ENCODE results near the gene ASTN2.

Gene ASTN2

DNA sequence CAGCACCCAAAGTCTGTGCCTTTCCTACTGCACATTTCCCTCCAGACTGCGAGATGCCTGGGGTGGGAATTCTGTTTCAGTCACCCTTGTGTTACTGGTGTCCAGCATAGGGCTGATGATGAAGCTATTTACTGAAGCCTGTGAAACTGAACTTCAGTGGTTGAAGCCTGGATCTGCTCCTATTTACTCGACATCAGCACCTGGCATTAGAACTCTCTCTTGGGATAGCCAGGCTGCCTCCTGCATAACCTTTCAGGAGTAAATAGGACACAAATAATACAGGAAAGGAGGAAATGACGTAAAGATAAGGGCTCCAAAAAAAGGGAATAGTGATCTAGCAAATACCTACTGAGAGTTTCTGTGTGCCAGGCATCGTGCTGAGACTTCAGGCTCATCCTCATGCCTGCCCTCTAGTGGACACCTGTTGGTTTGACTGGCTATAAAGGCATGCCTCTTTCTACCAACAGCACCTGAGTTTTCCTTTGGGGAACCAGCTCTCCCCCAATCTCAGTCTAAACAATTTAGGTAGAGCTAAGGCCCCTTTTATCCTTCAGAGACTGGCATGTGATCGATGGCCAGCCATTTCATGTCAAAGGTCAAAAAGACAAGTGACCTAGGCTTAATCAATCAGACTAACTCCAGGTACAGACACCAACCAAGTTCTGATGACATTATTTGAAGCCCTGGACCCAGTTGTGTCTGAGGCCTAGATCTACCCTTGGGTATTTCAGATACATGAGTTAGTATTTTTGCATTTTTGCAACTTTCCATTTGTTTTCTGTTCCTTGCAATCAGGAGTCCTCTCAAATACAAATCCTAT, 919.8 kb downstream of the ASTN2 start:
- TF ChIP-seq, protein P1, sequence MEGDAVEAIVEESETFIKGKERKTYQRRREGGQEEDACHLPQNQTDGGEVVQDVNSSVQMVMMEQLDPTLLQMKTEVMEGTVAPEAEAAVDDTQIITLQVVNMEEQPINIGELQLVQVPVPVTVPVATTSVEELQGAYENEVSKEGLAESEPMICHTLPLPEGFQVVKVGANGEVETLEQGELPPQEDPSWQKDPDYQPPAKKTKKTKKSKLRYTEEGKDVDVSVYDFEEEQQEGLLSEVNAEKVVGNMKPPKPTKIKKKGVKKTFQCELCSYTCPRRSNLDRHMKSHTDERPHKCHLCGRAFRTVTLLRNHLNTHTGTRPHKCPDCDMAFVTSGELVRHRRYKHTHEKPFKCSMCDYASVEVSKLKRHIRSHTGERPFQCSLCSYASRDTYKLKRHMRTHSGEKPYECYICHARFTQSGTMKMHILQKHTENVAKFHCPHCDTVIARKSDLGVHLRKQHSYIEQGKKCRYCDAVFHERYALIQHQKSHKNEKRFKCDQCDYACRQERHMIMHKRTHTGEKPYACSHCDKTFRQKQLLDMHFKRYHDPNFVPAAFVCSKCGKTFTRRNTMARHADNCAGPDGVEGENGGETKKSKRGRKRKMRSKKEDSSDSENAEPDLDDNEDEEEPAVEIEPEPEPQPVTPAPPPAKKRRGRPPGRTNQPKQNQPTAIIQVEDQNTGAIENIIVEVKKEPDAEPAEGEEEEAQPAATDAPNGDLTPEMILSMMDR (IDR thresholded peaks at IDR 0.05; ENCODE audit: insufficient read depth, missing control alignments) = peak; percentile 68
- FAIRE-seq = no peak
- DNase-seq (ENCODE audit: insufficient read length, low spot score) = no peak

DNA sequence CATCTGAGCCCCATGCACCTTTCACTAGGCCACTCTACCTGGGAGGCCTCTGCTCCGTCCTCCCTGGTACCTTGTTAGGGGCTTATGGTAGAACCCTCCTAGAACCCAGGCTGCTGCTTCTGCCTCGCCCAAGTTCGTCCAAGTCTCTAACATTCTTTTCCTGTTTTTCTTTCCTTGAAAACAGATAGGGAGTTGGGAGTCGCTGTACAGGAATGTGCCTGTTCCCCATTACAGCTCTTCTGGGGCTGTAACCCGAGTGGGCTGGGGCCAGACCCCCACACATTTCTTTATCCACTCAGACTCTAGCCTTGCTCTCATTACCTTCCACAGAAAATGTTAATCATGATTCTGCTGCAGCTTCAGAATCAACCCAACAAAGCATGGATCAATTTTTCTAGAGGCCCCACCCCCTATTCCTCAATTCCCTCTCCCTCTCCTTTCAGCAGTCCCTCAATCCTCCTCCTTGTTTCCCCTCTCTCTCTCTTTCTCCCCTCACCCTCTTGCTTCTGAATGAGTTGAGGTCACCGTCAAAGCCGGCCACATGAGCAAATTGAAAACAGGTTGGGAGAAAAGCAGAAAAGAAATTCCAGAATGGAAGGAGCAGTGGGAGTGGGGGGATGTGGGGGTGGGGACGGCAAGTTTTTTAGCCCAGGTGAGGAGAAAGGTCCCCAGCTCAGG, 921.5 kb downstream of the ASTN2 start:
- FAIRE-seq (no peak), DNase-seq (ENCODE audit: insufficient read length, low spot score) (no peak)
- TF ChIP-seq, protein P1 (IDR thresholded peaks at IDR 0.05; ENCODE audit: insufficient read depth, missing control alignments) = no peak

DNA sequence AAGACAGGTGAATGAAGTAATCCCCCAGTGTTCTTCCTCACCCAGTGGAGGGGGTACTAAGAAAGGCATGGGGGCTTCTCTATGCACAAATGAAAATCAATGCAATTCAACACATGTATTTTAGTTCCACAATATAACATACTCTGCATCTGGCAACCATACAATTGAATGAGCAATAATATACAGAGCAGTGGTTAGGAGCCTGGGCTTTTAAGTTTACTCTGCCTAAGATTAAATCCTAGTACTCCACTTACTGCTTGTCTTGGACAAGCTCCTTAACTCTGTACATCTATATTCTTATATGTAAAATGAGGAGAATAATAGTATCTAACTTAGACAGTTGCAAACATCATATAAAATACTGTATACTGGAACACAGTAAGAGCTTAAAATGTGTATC, 923.2 kb downstream of the ASTN2 start:
- TF ChIP-seq, protein P1 (IDR thresholded peaks at IDR 0.05; ENCODE audit: insufficient read depth, missing control alignments) = no peak
- no peak for DNase-seq (ENCODE audit: insufficient read length, low spot score)
- FAIRE-seq = no peak

DNA sequence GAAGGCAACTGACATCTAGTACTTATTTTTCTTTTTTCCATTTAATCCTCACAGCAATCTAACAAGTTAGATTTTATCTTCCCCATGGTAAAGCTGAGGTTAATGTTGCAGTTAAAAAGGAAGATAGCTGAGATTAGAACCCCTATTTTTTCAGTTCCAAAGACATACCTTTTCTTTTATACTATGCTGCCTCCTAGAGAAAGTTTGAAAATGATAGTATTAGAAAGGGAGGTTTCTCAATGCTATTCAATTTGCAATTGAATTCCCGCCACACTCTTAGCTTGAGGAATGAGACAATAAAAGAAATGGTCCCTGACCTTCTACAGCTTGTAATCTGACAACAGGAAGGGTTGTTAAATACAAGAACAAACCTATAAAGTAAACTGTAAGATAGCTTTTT, 923.6 kb downstream of the ASTN2 start:
- FAIRE-seq = no peak
- TF ChIP-seq, protein P1 (IDR thresholded peaks at IDR 0.05; ENCODE audit: insufficient read depth, missing control alignments) = no peak
- no peak for DNase-seq (ENCODE audit: insufficient read length, low spot score)

DNA sequence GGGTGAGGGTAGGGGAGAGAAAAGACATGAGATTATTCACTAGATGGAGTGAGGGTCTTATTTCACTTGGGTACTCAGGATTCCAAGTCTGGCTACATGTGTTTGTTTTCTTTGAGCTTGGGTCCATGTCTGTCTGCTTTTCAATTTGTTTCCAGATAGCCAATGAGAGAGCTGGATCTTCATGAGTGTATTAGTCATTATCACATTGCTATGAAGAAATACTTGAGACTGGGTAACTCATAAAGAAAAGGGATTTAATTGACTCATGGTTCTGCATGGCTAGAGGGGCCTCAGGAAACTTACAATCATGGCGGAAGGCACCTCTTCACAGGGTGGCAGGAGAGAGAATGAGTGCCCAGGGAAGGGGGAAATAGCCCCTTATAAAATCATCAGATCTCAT, 924.5 kb downstream of the ASTN2 start:
- no peak for FAIRE-seq
- no peak for DNase-seq (ENCODE audit: insufficient read length, low spot score)
- TF ChIP-seq, protein P1 (IDR thresholded peaks at IDR 0.05; ENCODE audit: insufficient read depth, missing control alignments) = no peak

DNA sequence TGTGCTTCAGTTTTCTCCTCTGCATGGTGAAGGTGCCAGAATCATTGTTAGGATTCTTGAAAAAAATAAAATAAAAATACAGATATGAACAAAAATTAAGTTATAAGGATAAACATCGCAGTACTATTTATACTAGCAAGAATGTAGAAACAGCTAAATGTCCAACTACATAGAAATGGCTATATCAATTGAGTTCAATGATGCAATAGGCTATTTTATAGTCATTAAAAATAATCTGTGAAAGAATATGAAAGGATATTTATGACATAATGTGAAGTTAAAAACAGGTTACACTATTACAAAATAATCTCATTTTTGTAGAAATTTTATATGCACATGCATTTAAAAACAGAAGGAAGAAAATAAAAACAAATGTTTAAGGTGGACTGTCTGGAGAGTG, 926.5 kb downstream of the ASTN2 start:
- no peak for FAIRE-seq
- no peak for DNase-seq (ENCODE audit: insufficient read length, low spot score)
- TF ChIP-seq, protein P1 (IDR thresholded peaks at IDR 0.05; ENCODE audit: insufficient read depth, missing control alignments) = no peak
